ENCODE results near the gene CTSW. TPM values are rescaled to one million over a fixed set of nuclear protein-coding genes. Genes with fewer than 3 reads are reported as not detected.

CTSW gene
- total RNA-seq, 2 donors from 2014 or later: 2.2 to 16.8 TPM

DNA sequence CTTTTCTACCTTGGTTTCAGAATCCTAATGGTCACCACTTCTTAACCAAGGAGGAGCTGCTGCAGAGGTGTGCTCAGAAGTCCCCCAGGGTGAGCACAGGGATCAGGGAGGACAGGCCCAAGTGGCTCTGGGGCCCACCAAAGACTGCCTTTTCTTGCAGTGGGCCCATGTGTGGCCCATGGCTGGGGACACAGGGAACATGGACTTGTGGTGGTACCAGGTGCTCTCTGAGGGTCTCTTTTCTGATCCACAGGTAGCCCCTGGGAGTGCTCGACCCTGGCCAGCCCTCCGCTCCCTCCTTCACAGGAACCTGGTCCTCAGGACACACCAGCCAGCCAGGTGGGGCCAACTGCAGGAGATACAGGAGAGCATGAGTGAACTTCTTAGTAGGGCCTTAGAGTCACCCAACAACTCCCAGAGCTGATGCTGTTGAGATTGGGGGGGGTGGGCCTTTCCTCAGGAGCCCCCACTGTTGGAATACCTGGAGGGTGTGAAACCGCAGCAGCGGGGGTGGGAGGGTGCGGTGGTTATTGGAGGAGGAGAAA lies 17.4 kb upstream of the CTSW start:
- DNase-seq (ENCODE audit: low spot score in 2 of 2) (peak in 1 of 2 donors; percentile 50), ATAC-seq (no peak)
- Mint-ChIP-seq H3K27ac (peak overlapping the region in 1 of 2 donors; percentile 92), H3K9me3 (no peaks in the 10 kb centered on the region), H3K36me3 (peaks cover 26 to 39% of the 10 kb centered on the region in 2 donors)

DNA sequence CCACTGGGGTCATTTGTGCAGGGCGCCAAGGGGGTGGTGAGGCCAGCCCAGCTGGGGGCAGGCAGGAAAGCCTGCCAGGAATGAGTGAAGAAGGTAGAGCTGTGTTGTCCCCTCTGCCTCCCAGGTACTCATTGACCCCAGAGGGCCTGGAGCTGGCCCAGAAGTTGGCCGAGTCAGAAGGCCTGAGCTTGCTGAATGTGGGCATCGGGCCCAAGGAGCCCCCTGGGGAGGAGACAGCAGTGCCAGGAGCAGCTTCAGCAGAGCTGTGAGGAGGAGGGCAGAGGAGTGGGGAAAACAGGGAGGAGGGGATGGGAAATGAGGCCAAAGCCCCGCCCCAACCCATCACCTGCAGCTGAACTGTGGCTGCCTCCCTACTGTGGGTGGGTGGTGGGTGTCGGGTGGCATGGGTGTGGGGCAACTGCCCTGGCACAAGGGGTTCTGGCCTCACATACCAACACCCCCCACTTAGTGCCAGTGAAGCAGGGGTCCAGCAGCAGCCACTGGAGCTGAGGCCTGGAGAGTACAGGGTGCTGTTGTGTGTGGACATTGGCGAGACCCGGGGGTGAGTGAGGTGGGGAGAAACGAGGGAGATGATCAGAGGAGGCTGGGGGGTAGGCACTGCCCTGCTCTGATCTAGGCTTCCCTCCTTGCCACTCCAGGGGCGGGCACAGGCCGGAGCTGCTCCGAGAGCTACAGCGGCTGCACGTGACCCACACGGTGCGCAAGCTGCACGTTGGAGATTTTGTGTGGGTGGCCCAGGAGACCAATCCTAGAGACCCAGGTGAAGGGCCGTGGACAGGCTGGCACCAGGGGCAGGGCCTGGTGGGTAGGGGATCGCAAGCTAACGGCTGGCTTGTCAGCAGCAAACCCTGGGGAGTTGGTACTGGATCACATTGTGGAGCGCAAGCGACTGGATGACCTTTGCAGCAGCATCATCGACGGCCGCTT lies 16.4 kb upstream of the CTSW start:
- H3K9me3 Mint-ChIP-seq: no peaks in the 10 kb centered on the region
- peak in 1 of 2 donors; percentile 53 for DNase-seq (ENCODE audit: low spot score in 2 of 2)
- no peak for ATAC-seq
- H3K36me3 Mint-ChIP-seq: peaks cover 25 to 39% of the 10 kb centered on the region in 2 donors
- H3K27ac Mint-ChIP-seq: peak overlapping the region; percentile 83 to 92

DNA sequence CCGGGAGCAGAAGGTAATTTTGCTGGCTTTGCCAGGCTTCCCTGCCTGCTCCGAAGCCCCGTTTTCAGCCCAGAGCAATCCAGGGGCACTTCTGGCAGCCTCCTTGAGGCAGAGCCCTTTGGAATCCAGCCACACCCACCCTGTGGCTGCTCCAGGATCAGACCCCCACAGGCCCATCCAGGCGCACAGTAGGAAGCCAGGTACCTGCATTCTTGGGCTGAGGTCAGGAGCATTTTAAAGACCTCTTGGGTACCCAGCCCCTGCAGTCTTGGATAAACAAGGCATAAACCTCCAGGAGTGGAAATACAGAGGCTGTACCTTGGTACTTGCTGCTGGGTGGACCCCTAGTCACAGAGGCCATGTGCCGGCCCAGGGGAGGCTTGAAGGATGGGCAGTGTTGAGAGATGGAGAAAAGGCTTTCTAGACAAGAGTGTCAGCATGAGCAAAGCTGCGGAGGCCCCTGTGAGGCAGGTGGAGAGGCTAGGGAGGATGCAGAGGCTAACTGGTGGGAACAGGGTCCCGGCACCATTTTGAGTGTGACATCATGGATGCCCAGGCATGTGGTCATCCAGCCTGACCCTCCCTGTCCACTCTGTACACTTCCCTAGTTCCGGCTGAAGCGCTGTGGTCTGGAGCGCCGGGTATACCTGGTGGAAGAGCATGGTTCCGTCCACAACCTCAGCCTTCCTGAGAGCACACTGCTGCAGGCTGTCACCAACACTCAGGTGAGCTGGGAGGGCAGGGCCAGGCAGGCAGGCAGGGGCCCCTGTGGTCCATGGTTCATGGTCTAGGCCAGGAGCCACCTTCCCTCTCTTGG lies 15.5 kb upstream of the CTSW start:
- H3K27ac Mint-ChIP-seq: no peak overlapping the region
- ATAC-seq (no peak), DNase-seq (ENCODE audit: low spot score in 2 of 2) (peak in 1 of 2 donors; percentile 53)
- H3K36me3 Mint-ChIP-seq: peaks cover 20 to 36% of the 10 kb centered on the region in 2 donors
- no peaks in the 10 kb centered on the region for H3K9me3 Mint-ChIP-seq

DNA sequence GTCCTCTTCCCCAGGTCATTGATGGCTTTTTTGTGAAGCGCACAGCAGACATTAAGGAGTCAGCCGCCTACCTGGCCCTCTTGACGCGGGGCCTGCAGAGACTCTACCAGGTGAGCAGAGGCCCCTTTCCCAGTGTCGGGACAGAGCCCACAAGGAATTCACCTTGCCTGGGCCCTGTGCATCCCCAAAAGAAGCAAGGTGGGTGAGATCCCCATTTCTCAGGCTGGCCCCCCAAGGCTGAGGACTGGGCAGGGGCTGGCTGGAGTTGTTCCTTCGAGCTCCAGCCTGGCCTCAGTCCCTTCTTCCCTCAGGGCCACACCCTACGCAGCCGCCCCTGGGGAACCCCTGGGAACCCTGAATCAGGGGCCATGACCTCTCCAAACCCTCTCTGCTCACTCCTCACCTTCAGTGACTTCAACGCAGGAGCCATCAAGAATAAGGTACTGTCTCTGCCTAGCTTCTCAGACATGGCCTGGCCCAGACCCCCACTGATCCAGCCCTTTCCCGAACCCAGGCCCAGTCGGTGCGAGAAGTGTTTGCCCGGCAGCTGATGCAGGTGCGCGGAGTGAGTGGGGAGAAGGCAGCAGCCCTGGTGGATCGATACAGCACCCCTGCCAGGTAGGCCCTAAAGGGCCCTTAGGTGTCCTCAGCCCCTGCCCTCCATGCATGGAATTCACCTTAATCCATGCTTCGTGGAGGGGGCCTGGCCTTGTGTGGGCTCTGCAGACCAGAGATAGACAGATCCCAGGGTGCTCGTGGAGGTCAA lies 14.7 kb upstream of the CTSW start:
- peak in 1 of 2 donors; percentile 53 for DNase-seq (ENCODE audit: low spot score in 2 of 2)
- ATAC-seq: no peak
- Mint-ChIP-seq H3K27ac (peak overlapping the region in 1 of 2 donors; percentile 44), H3K36me3 (peaks cover 19 to 34% of the 10 kb centered on the region in 2 donors), H3K9me3 (no peaks in the 10 kb centered on the region)

DNA sequence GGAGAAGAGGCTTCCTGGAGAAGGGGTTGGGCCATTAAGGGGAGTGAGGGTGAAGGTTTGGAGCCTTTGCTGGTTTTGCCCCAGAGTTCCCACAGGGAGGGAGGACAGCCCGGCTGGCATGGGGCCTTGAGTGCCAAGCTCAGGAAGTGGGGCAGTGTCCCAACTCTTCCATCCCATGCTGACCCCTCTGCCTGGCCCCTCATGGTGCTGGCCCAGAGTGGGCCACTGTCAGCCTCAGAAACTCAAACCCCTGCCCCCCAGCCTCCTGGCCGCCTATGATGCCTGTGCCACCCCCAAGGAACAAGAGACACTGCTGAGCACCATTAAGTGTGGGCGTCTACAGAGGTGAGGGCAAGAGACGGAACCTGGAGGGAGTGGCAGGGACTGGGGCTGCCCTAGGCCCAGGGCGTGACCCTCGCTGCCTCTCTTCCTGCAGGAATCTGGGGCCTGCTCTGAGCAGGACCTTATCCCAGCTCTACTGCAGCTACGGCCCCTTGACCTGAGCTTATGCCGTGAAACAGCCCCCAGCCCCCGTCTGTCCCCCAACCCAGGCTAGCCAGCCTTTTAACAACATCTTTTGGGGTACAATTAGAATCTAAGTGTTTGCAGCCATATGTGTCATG lies 14.0 kb upstream of the CTSW start:
- H3K36me3 Mint-ChIP-seq: peaks cover 12 to 26% of the 10 kb centered on the region in 2 donors
- no peaks in the 10 kb centered on the region for H3K9me3 Mint-ChIP-seq
- no peak for DNase-seq (ENCODE audit: low spot score in 2 of 2)
- no peak overlapping the region for H3K27ac Mint-ChIP-seq
- no peak for ATAC-seq

DNA sequence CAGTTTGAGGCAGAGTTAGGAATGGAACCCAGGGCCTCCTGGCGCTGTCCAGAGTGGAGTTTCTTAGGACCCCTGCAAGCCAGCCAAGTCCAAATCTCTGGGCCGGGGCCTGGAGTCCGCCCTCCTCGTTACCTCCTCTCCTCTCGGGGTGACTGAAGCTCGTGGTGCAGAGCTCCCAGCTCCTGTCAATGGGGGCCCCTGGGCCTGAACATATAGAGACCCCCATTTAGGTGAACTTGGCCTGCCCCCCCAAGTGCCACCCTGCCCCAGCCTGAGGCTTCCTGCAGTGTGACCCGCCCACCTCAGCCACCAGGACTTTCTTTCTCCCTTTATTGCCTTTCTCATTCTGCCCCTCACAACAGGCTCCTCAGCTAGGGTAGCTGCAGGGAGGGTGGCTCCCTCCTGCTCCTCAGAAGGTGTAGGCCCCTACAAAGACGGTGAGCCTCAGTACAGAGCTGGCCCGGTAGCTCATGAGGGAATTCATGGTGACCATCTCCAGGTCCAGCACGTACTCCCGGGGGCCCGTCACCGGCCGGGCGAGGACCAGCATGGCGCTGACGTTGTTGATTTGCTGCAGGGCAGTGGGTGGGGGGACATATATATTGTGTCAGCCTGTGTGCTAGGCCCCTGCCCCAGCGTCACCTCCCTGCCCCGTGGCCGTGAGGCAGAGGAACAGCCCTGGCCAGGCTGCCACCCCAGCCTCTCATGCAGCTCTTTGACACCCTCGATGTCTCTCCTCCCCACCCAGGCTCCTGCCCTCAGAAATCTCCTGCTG lies 12.9 kb upstream of the CTSW start:
- ATAC-seq (no peak), DNase-seq (ENCODE audit: low spot score in 2 of 2) (no peak)
- Mint-ChIP-seq H3K9me3 (no peaks in the 10 kb centered on the region), H3K36me3 (peaks cover 2 to 19% of the 10 kb centered on the region in 2 donors), H3K27ac (peak overlapping the region in 1 of 2 donors; percentile 88)

- Mint-ChIP-seq H3K27ac (peak overlapping the region in 1 of 2 donors; percentile 88), H3K9me3 (no peaks in the 10 kb centered on the region), H3K36me3 (peaks cover 0 to 17% of the 10 kb centered on the region in 2 donors)
- DNase-seq (ENCODE audit: low spot score in 2 of 2) (no peak), ATAC-seq (no peak)
Observed at GRCh38 chr11:65867284-65868071, 12.2 kb upstream of the CTSW start.

DNA sequence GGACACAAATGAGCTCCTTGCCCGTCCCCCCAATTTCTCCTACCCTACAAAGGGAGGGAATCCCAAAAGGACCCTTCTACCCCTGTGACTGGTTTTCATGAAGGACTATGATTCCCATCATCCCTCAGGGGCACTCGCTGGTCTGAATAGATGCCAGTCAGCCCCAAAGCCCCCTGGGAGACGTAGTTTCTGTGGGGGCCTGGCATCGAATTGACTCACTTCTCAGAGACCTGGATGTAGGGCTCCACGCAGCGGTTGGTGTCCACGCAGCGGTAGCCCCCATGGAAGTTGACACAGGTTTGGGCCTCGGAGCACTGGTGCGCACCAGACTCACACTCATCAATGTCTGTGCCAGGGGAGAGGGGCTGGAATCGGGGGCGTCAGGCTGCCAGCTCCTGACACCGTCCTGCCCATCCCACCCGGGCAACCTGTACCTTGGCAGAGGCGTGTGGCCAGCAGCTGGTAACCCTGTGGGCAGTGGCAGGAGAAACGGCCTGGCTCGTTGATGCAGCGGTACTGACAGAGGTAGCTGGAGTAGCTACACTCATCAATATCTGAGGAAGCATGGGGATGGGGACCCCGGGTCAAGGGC lies 11.5 kb upstream of the CTSW start:
- DNase-seq (ENCODE audit: low spot score in 2 of 2) (no peak), ATAC-seq (no peak)
- H3K27ac Mint-ChIP-seq: peak overlapping the region in 1 of 2 donors; percentile 56
- no peaks in the 10 kb centered on the region for H3K9me3 Mint-ChIP-seq
- peaks cover 0 to 14% of the 10 kb centered on the region in 2 donors for H3K36me3 Mint-ChIP-seq

- Mint-ChIP-seq H3K27ac (peak overlapping the region in 1 of 2 donors; percentile 82), H3K9me3 (no peaks in the 10 kb centered on the region), H3K36me3 (peaks cover 0 to 12% of the 10 kb centered on the region in 2 donors)
- ATAC-seq (no peak), DNase-seq (ENCODE audit: low spot score in 2 of 2) (no peak)
Observed at GRCh38 chr11:65868907-65869306, 10.7 kb upstream of the CTSW start.

- Mint-ChIP-seq H3K36me3 (peaks cover 0 to 12% of the 10 kb centered on the region in 2 donors), H3K27ac (peak overlapping the region in 1 of 2 donors; percentile 82), H3K9me3 (no peaks in the 10 kb centered on the region)
- DNase-seq (ENCODE audit: low spot score in 2 of 2) (no peak), ATAC-seq (no peak)
Observed at GRCh38 chr11:65869643-65870306, 9.9 kb upstream of the CTSW start.

DNA sequence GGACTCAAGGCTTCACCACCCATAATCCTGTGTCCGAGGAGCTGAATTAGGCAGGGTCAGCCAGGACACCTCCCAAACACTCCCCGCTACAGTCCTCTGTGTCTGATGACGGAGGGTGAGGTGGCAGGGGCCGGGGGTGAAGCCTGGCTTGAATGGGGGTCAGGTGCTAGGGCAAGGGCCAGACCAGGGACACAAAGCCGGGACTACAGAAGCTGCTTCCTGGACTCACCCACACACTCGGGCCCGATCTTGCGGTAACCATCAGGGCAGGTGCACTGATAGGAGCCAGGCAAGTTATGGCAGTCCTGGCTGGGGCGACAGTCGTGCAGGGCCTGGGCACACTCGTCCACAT lies 9.4 kb upstream of the CTSW start:
- DNase-seq (ENCODE audit: low spot score in 2 of 2) (no peak), ATAC-seq (no peak)
- Mint-ChIP-seq H3K9me3 (no peaks in the 10 kb centered on the region), H3K36me3 (peaks cover 0 to 12% of the 10 kb centered on the region in 2 donors), H3K27ac (peak overlapping the region in 1 of 2 donors; percentile 82)

DNA sequence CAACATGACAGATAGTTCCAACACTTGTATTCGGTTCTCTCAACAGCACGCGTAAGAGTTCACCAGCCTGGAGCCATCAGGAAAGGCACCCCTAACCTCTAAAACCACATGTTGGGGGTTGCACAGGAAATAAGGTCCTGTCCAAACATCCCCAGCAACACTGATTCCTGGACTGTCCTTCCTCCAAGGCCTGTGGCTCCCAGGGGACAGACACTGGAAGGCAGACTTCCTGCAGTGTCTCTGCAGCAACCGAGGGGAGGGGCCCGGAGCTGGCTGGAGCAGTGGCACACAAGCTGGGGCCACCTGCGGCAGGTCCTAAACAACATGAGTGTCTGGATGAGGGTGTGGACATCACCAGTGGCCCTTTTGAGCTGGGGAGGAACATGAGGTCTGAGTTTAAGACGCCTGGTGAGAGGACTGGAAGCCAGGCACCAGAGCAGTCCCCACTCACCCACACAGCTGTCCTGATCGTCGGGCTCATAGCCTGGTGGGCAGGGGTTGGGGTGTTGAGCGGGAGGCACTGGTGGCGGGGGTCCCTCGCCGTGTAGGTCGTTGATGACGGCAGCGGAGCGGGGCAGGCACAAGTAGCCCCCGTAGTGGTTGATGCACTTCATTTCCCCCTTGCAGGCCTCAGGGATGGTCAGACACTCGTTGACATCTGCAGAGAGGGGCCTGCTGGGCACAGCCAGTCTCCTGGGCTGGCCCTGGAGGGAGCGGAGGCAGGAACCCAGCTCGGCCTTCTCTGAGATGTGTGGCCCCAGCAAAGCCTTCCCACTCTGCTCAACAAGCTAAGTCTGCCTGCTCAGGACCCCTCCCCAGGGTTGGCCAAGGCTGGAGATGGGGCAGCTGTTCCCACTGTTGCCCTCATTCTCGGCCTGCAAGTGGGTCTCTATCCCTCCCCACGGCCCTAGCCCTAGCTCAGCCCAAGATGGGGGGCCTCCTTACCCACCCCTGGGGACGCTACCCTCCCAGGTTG lies 8.6 kb upstream of the CTSW start:
- H3K27ac Mint-ChIP-seq: peak overlapping the region in 1 of 2 donors; percentile 82
- H3K36me3 Mint-ChIP-seq: peaks cover 0 to 12% of the 10 kb centered on the region in 2 donors
- ATAC-seq (no peak), DNase-seq (ENCODE audit: low spot score in 2 of 2) (no peak)
- no peaks in the 10 kb centered on the region for H3K9me3 Mint-ChIP-seq

Data from activated naive CD4-positive, alpha-beta T cell treated with anti-CD3 and anti-CD28 coated beads, Interleukin-2, amount 50 U/mL, for 72 hours (primary cell).